DND-41 (cell line): ENCODE results near the gene EFCAB11.

Experiments used
- ATAC-seq: fragments of 200-7000 bp; cut with Tn5 transposase; 3 replicates; pipeline ENCODE4 v1.9.1; 2021; ENCODE audit warnings: low read depth; ENCODE audit not compliant: insufficient read depth
- DNase-seq: peaks from one replicate; pipeline ENCODE4 v3.0.0-alpha.2; 2020
- H2AFZ ChIP-seq: 2 replicates; pipeline ENCODE4 v1.6.0; 2012; ENCODE audit warnings: low read depth, low read length
- H3K27ac ChIP-seq: 2 replicates; pipeline ENCODE4 v1.5.1; 2012; ENCODE audit warnings: low read length, inconsistent platforms
- H3K27me3 ChIP-seq: fragments of 200-600 bp; sonication (generic); 2 replicates; pipeline ENCODE4 v1.6.0; 2012; ENCODE audit warnings: low read length, mild to moderate bottlenecking, inconsistent platforms; ENCODE audit not compliant: insufficient read depth, poor library complexity
- H3K36me3 ChIP-seq: 2 replicates; pipeline ENCODE4 v1.5.1; 2012; ENCODE audit warnings: low read length, inconsistent platforms; ENCODE audit not compliant: insufficient read depth
- H3K4me1 ChIP-seq: 2 replicates; pipeline ENCODE4 v1.5.1; 2012; ENCODE audit warnings: mild to moderate bottlenecking, low read length; ENCODE audit not compliant: insufficient read depth
- H3K4me2 ChIP-seq: 2 replicates; pipeline ENCODE4 v1.6.0; 2012; ENCODE audit warnings: mild to moderate bottlenecking, moderate library complexity, low read length, inconsistent platforms; ENCODE audit not compliant: insufficient read depth
- H3K4me3 ChIP-seq, 2 experiments: fragments of 200-600 bp in 1 of 2; shearing (Covaris generic) in 1 of 2; 2 replicates each; pipeline ENCODE4 v1.5.1; 2012 to 2016; ENCODE audit warnings: inconsistent platforms in 2 of 2, low read length in 2 of 2, mild to moderate bottlenecking in 2 of 2, low read depth in 1 of 2, moderate library complexity in 1 of 2
- H3K79me2 ChIP-seq: 2 replicates; pipeline ENCODE4 v1.6.0; 2012; ENCODE audit warnings: low read length, inconsistent platforms; ENCODE audit not compliant: insufficient read depth
- H3K9ac ChIP-seq: 2 replicates; pipeline ENCODE4 v1.6.0; 2012; ENCODE audit warnings: low read depth, mild to moderate bottlenecking, inconsistent platforms, low read length, moderate library complexity
- H3K9me3 ChIP-seq: 2 replicates; pipeline ENCODE4 v1.5.1; 2012; ENCODE audit warnings: low read length, moderate library complexity, mild to moderate bottlenecking, inconsistent platforms; ENCODE audit not compliant: insufficient read depth, severe bottlenecking
- H4K20me1 ChIP-seq: 2 replicates; pipeline ENCODE4 v1.6.0; 2012; ENCODE audit warnings: low read length; ENCODE audit not compliant: insufficient read depth
- EZH2 ChIP-seq: IDR thresholded peaks from 3 replicates; pipeline ENCODE4 v1.6.1; 2012; ENCODE audit warnings: borderline replicate concordance, low read depth, mild to moderate bottlenecking, moderate library complexity, low read length, inconsistent platforms; ENCODE audit not compliant: severe bottlenecking
- TF ChIP-seq, protein P1 (sequence below): IDR thresholded peaks from 2 replicates; pipeline ENCODE4 v1.5.1; 2012; ENCODE audit warnings: borderline replicate concordance, low read length, moderate library complexity, mild to moderate bottlenecking; ENCODE audit not compliant: poor library complexity, severe bottlenecking; ENCODE audit errors: extremely low read depth

The EFCAB11 gene

DNA sequence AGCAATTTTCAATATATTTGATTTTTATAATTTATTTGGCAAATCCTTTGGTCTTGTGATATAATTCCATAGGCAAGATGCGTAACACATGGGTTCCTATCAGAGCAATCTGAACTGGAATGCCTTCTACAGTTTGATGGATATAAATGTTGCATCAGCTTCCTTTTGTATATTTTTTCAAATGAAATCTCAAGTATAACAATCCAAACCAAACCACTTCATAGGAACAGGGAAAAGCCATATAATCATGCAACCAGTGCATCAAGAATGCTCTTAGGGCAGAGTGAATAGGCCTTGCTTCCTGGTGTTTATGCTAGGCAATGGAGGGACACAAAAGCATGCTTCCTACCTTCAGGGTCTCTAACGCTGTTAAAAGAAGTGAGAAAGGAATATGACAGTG is 34.5 kb downstream of the EFCAB11 start:
- Histone ChIP-seq H3K4me3 (no peak overlapping the region), H3K9ac (no peak overlapping the region), H3K9me3 (no peaks in the 10 kb centered on the region), H3K4me2 (no peak overlapping the region), H4K20me1 (no peaks in the 10 kb centered on the region), H3K79me2 (no peaks in the 10 kb centered on the region), H3K36me3 (no peaks in the 10 kb centered on the region), H3K4me1 (peaks cover 2% of the 10 kb centered on the region), H2AFZ (no peak overlapping the region), H3K27ac (no peak overlapping the region), H3K27me3 (no peaks in the 10 kb centered on the region)
- TF ChIP-seq, protein P1, sequence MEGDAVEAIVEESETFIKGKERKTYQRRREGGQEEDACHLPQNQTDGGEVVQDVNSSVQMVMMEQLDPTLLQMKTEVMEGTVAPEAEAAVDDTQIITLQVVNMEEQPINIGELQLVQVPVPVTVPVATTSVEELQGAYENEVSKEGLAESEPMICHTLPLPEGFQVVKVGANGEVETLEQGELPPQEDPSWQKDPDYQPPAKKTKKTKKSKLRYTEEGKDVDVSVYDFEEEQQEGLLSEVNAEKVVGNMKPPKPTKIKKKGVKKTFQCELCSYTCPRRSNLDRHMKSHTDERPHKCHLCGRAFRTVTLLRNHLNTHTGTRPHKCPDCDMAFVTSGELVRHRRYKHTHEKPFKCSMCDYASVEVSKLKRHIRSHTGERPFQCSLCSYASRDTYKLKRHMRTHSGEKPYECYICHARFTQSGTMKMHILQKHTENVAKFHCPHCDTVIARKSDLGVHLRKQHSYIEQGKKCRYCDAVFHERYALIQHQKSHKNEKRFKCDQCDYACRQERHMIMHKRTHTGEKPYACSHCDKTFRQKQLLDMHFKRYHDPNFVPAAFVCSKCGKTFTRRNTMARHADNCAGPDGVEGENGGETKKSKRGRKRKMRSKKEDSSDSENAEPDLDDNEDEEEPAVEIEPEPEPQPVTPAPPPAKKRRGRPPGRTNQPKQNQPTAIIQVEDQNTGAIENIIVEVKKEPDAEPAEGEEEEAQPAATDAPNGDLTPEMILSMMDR: no peak
- TF ChIP-seq EZH2: no peak
- no peak for DNase-seq
- ATAC-seq: no peak

DNA sequence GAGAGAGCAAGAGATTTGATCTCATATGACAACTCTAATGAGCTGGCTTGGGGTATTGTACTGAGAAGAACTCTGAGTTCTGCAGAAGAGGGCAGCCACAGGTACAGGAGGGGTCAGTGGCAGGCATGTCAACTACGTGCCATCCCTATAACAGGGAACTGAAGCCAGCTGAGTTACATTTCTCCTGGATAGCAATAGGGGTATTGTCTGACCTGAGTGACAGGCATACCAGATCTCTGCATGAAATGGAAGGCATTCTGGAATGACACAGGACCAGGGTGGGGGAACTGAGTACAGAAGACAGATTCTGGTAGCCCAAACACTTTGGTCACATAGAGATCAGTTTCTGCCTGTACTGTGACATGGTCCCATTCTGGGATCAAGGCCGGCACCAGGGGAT is 35.8 kb downstream of the EFCAB11 start:
- no peak for DNase-seq
- H3K27me3 ChIP-seq: no peaks in the 10 kb centered on the region
- H3K4me2 ChIP-seq: no peak overlapping the region
- H3K27ac ChIP-seq: no peak overlapping the region
- H3K79me2 ChIP-seq: no peaks in the 10 kb centered on the region
- no peaks in the 10 kb centered on the region for H3K9me3 ChIP-seq
- H3K36me3 ChIP-seq: no peaks in the 10 kb centered on the region
- H2AFZ ChIP-seq: no peak overlapping the region
- H3K9ac ChIP-seq: no peak overlapping the region
- ATAC-seq: no peak
- TF ChIP-seq EZH2: no peak
- TF ChIP-seq, protein P1: no peak
- no peaks in the 10 kb centered on the region for H4K20me1 ChIP-seq
- peaks cover 5% of the 10 kb centered on the region for H3K4me1 ChIP-seq
- H3K4me3 ChIP-seq: no peak overlapping the region

DNA sequence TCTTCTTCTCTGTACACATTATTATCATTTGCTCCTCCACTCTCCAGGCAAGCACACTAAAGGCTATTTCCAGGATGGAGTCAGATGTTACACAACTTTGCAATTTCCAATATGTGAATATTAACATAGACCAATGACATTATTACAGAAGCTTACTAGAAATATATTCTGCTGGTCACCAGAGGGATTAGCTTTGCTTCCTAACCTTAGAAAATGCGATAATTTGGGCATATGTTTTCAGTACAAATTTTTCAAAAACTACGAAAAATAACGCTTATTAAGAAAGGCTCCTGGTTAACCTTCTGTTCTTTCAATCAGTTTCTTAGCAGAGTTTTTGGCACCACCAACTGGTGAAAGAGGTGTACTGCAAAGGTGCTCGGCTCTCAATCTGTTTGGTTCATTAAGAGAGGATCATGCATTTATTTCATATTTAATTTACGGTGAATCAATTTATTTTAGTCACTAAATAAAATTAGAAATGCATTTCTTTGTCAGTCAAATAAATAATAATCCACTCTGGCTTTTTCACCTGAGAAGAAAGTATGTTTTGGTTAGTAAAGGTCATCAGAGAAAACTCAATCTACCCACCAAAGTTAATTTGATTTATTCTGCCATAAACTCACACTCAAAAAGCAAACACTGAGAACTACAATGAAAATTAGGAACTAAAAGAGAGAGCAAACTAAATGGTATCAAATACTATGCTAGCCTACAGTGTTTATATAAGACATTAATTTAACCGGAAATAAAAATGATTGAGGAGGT is 39.2 kb downstream of the EFCAB11 start:
- Histone ChIP-seq H3K27ac (no peak overlapping the region), H3K9ac (no peak overlapping the region), H3K4me1 (peaks cover 5% of the 10 kb centered on the region), H3K4me3 (no peak overlapping the region), H4K20me1 (no peaks in the 10 kb centered on the region), H3K4me2 (peak overlapping the region; percentile 34; the same call in 1 of the 2 replicates), H3K79me2 (no peaks in the 10 kb centered on the region), H3K36me3 (no peaks in the 10 kb centered on the region), H3K9me3 (no peaks in the 10 kb centered on the region), H2AFZ (no peak overlapping the region), H3K27me3 (no peaks in the 10 kb centered on the region)
- TF ChIP-seq EZH2: no peak
- TF ChIP-seq, protein P1: peak; percentile 95
- DNase-seq: peak; percentile 73
- ATAC-seq: peak; percentile 76; the same call in 2 of the 3 replicates
